Loucy (cell line): ENCODE data around the gene DPP8.

ENCODE experiments used
- H2AFZ ChIP-seq: fragments of 200-600 bp; sonication (generic); 2 replicates; pipeline ENCODE4 v1.6.0; 2016; ENCODE audit warnings: antibody characterized with exemption, mild to moderate bottlenecking, low read length, moderate library complexity
- H3F3A ChIP-seq: fragments of 200-600 bp; 2 replicates; pipeline ENCODE4 v1.6.0; 2016; ENCODE audit warnings: antibody characterized with exemption, low read depth, mild to moderate bottlenecking
- H3K27me3 ChIP-seq: fragments of 200-600 bp; sonication (generic); 2 replicates; pipeline ENCODE4 v1.6.1; 2014; ENCODE audit warnings: low read length, mild to moderate bottlenecking; ENCODE audit not compliant: insufficient read depth, poor library complexity, severe bottlenecking
- H3K36me3 ChIP-seq: fragments of 200-600 bp; sonication (generic); 2 replicates; pipeline ENCODE4 v1.6.1; 2016; ENCODE audit warnings: low read length; ENCODE audit not compliant: insufficient read depth
- H3K4me1 ChIP-seq: fragments of 200-600 bp; sonication (generic); 2 replicates; pipeline ENCODE4 v1.5.1; 2014; ENCODE audit warnings: low read length, mild to moderate bottlenecking; ENCODE audit not compliant: insufficient read depth, poor library complexity, severe bottlenecking
- H3K4me2 ChIP-seq: fragments of 200-600 bp; sonication (generic); 2 replicates; pipeline ENCODE4 v1.6.0; 2014; ENCODE audit warnings: antibody characterized with exemption, low read length, low read depth, mild to moderate bottlenecking; ENCODE audit not compliant: poor library complexity, severe bottlenecking
- H3K4me3 ChIP-seq: fragments of 200-600 bp; sonication (generic); 2 replicates; pipeline ENCODE4 v1.5.1; 2014; ENCODE audit warnings: low read length, mild to moderate bottlenecking, mixed read lengths; ENCODE audit not compliant: poor library complexity, severe bottlenecking
- H3K79me2 ChIP-seq: fragments of 200-600 bp; sonication (generic); 2 replicates; pipeline ENCODE4 v1.6.1; 2014; ENCODE audit warnings: low read length; ENCODE audit not compliant: insufficient read depth
- H3K9ac ChIP-seq: fragments of 200-600 bp; sonication (generic); 2 replicates; pipeline ENCODE4 v1.6.0; 2014; ENCODE audit warnings: mild to moderate bottlenecking, low read depth, low read length, moderate library complexity; ENCODE audit not compliant: poor library complexity, severe bottlenecking
- H3K9me2 ChIP-seq: fragments of 200-600 bp; sonication (generic); replicated peaks from 2 replicates; pipeline ENCODE4 v1.6.1; 2016; ENCODE audit warnings: low read depth, low read length, mixed read lengths
- H3K9me3 ChIP-seq: fragments of 200-600 bp; sonication (generic); 2 replicates; pipeline ENCODE4 v1.6.1; 2014; ENCODE audit warnings: mild to moderate bottlenecking, antibody characterized with exemption, low read length, low read depth; ENCODE audit not compliant: insufficient read depth
- H4K20me1 ChIP-seq: fragments of 200-600 bp; sonication (generic); 2 replicates; pipeline ENCODE4 v1.6.0; 2014; ENCODE audit warnings: antibody characterized with exemption, low read length, mild to moderate bottlenecking; ENCODE audit not compliant: insufficient read depth, poor library complexity, severe bottlenecking
- CTCF ChIP-seq: fragments of 200-600 bp; sonication (generic); conservative IDR thresholded peaks from 2 replicates; pipeline ENCODE4 v1.5.1; 2014; ENCODE audit warnings: mild to moderate bottlenecking, antibody characterized with exemption, low read length
- EZH2phosphoT487 ChIP-seq: fragments of 200-600 bp; IDR thresholded peaks from 2 replicates; pipeline ENCODE4 v1.6.1; 2018; ENCODE audit warnings: antibody characterized with exemption, mild to moderate bottlenecking, moderate library complexity, borderline replicate concordance

DPP8 gene

GRCh38 chr15:65530318-65531111 is 13.0 kb upstream of the DPP8 start, which contains the start of gene HACD3:
HACD3 (plus strand) TSS chr15:65530463; CDS start chr15:65530632, 169 bp downstream.
- TF ChIP-seq EZH2phosphoT487 (no peak), CTCF (no peak)
- peak within 1 kb of the TSS; percentile 97 for H3K4me3 ChIP-seq
- peaks cover 32% of the 10 kb centered on the region for H3K4me1 ChIP-seq
- no peaks in the 10 kb centered on the region for H3K9me2 ChIP-seq
- H3K9ac ChIP-seq = peak within 1 kb of the TSS; percentile 98
- H3K4me2 ChIP-seq = peak within 1 kb of the TSS; percentile 96
- H3F3A ChIP-seq = no peaks in the 10 kb centered on the region
- H3K9me3 ChIP-seq = no peaks in the 10 kb centered on the region
- no peaks in the 10 kb centered on the region for H3K36me3 ChIP-seq
- H3K79me2 ChIP-seq = peaks cover 52% of the 10 kb centered on the region
- peak within 1 kb of the TSS; percentile 99 for H2AFZ ChIP-seq
- peaks cover 39% of the 10 kb centered on the region for H4K20me1 ChIP-seq
- H3K27me3 ChIP-seq = no peaks in the 10 kb centered on the region

- H3K27me3 ChIP-seq = no peaks in the 10 kb centered on the region
- H2AFZ ChIP-seq = peak overlapping the region; percentile 99
- H3K9me2 ChIP-seq = no peaks in the 10 kb centered on the region
- peaks cover 32% of the 10 kb centered on the region for H4K20me1 ChIP-seq
- H3K4me3 ChIP-seq = peak overlapping the region; percentile 97
- H3K9me3 ChIP-seq = no peaks in the 10 kb centered on the region
- TF ChIP-seq EZH2phosphoT487 (no peak), CTCF (no peak)
- H3K9ac ChIP-seq = peak overlapping the region; percentile 98
- peaks cover 25% of the 10 kb centered on the region for H3K4me1 ChIP-seq
- no peaks in the 10 kb centered on the region for H3K36me3 ChIP-seq
- H3F3A ChIP-seq = no peaks in the 10 kb centered on the region
- peak overlapping the region; percentile 96 for H3K4me2 ChIP-seq
- peaks cover 46% of the 10 kb centered on the region for H3K79me2 ChIP-seq
Measured at GRCh38 chr15:65529762-65530317, 12.4 kb upstream of the DPP8 start.

GRCh38 chr15:65528461-65529060 is 11.1 kb upstream of the DPP8 start:
- Histone ChIP-seq H3F3A (no peaks in the 10 kb centered on the region), H3K27me3 (no peaks in the 10 kb centered on the region), H3K4me3 (no peak overlapping the region), H3K4me1 (peaks cover 17% of the 10 kb centered on the region), H3K9me3 (no peaks in the 10 kb centered on the region), H3K4me2 (no peak overlapping the region), H3K9ac (no peak overlapping the region), H3K36me3 (no peaks in the 10 kb centered on the region), H3K79me2 (peaks cover 33% of the 10 kb centered on the region), H4K20me1 (peaks cover 24% of the 10 kb centered on the region), H2AFZ (no peak overlapping the region), H3K9me2 (no peaks in the 10 kb centered on the region)
- no peak for TF ChIP-seq EZH2phosphoT487
- TF ChIP-seq CTCF = no peak
